Measurements from ENCODE around the gene DNAAF1.

Gene DNAAF1

GRCh38 chr16:84159007-84159406 is 13.9 kb downstream of the DNAAF1 start:
- no peak for DNase-seq (ENCODE audit: extremely low read depth in 1 of 2, low read depth in 1 of 2)

GRCh38 chr16:84159800-84160199 is 14.7 kb downstream of the DNAAF1 start:
- no peak for DNase-seq (ENCODE audit: extremely low read depth in 1 of 2, low read depth in 1 of 2)

- no peak for DNase-seq (ENCODE audit: extremely low read depth in 1 of 2, low read depth in 1 of 2)
These were observed 15.9 kb downstream of the DNAAF1 start for GRCh38 chr16:84161037-84161436.

GRCh38 chr16:84161801-84162200 is 16.7 kb downstream of the DNAAF1 start:
- DNase-seq (ENCODE audit: extremely low read depth in 1 of 2, low read depth in 1 of 2) = no peak

- DNase-seq (ENCODE audit: extremely low read depth in 1 of 2, low read depth in 1 of 2) = no peak
These were observed 20.6 kb downstream of the DNAAF1 start for GRCh38 chr16:84165746-84166145.

GRCh38 chr16:84166796-84167695 is 21.9 kb downstream of the DNAAF1 start:
- peak in 1 of 2 donors; percentile 57 for DNase-seq (ENCODE audit: extremely low read depth in 1 of 2, low read depth in 1 of 2)

- DNase-seq (ENCODE audit: extremely low read depth in 1 of 2, low read depth in 1 of 2) = no peak
These were observed 24.7 kb downstream of the DNAAF1 start for GRCh38 chr16:84169765-84170310.

GRCh38 chr16:84174396-84174795 is 29.3 kb downstream of the DNAAF1 start:
- DNase-seq (ENCODE audit: extremely low read depth in 1 of 2, low read depth in 1 of 2) = no peak

- DNase-seq (ENCODE audit: extremely low read depth in 1 of 2, low read depth in 1 of 2) = peak in 1 of 2 donors; percentile 33
These were observed 30.4 kb downstream of the DNAAF1 start for GRCh38 chr16:84175350-84176081.

- no peak for DNase-seq (ENCODE audit: extremely low read depth in 1 of 2, low read depth in 1 of 2)
These were observed 31.3 kb downstream of the DNAAF1 start for GRCh38 chr16:84176192-84177053.

- DNase-seq (ENCODE audit: extremely low read depth in 1 of 2, low read depth in 1 of 2) = no peak
These were observed 32.6 kb downstream of the DNAAF1 start for GRCh38 chr16:84177741-84178073.

- DNase-seq (ENCODE audit: extremely low read depth in 1 of 2, low read depth in 1 of 2) = no peak
These were observed 33.1 kb downstream of the DNAAF1 start for GRCh38 chr16:84178146-84178765.

- DNase-seq (ENCODE audit: extremely low read depth in 1 of 2, low read depth in 1 of 2) = no peak
These were observed 33.9 kb downstream of the DNAAF1 start for GRCh38 chr16:84178892-84179611.

GRCh38 chr16:84179612-84180320 is 34.7 kb downstream of the DNAAF1 start:
- DNase-seq (ENCODE audit: extremely low read depth in 1 of 2, low read depth in 1 of 2) = no peak

- no peak for DNase-seq (ENCODE audit: extremely low read depth in 1 of 2, low read depth in 1 of 2)
These were observed 35.5 kb downstream of the DNAAF1 start for GRCh38 chr16:84180519-84181140.

- DNase-seq (ENCODE audit: extremely low read depth in 1 of 2, low read depth in 1 of 2) = no peak
These were observed 36.2 kb downstream of the DNAAF1 start for GRCh38 chr16:84181144-84181915.

- DNase-seq (ENCODE audit: extremely low read depth in 1 of 2, low read depth in 1 of 2) = no peak
These were observed 37.0 kb downstream of the DNAAF1 start for GRCh38 chr16:84182104-84182503.
